T-helper 1 cell treated with Interleukin-12 subunit alpha and Interleukin-12 subunit beta and Interleukin-4 antibody, amounts not matched to agents 30 μg/mL and 1 μg/mL, for 36 hours (primary cell): Measurements from ENCODE around the gene SYT7.

Experiments
- H3K27ac Mint-ChIP-seq: one replicate; pipeline ENCODE4 v1.8.0; 2021; ENCODE audit warnings: mild to moderate bottlenecking, mixed read lengths
- H3K27me3 Mint-ChIP-seq: one replicate; pipeline ENCODE4 v1.8.0; 2021; ENCODE audit warnings: low read depth, mixed read lengths
- H3K36me3 Mint-ChIP-seq: one replicate; pipeline ENCODE4 v1.8.0; 2021; ENCODE audit warnings: low read depth, mixed read lengths
- H3K4me1 Mint-ChIP-seq: one replicate; pipeline ENCODE4 v1.8.0; 2021; ENCODE audit warnings: low read depth, mixed read lengths
- H3K4me3 Mint-ChIP-seq: one replicate; pipeline ENCODE4 v1.8.0; 2021; ENCODE audit warnings: mild to moderate bottlenecking, moderate library complexity, mixed read lengths
- H3K9me3 Mint-ChIP-seq: one replicate; pipeline ENCODE4 v1.8.0; 2021; ENCODE audit warnings: mixed read lengths

Gene SYT7

GRCh38 chr11:61545341-61545740 is 35.5 kb downstream of the SYT7 start:
- H3K4me3 Mint-ChIP-seq: no peak overlapping the region
- H3K27ac Mint-ChIP-seq: no peak overlapping the region
- no peaks in the 10 kb centered on the region for H3K27me3 Mint-ChIP-seq
- H3K36me3 Mint-ChIP-seq: no peaks in the 10 kb centered on the region
- no peaks in the 10 kb centered on the region for H3K4me1 Mint-ChIP-seq
- H3K9me3 Mint-ChIP-seq: no peaks in the 10 kb centered on the region

DNA sequence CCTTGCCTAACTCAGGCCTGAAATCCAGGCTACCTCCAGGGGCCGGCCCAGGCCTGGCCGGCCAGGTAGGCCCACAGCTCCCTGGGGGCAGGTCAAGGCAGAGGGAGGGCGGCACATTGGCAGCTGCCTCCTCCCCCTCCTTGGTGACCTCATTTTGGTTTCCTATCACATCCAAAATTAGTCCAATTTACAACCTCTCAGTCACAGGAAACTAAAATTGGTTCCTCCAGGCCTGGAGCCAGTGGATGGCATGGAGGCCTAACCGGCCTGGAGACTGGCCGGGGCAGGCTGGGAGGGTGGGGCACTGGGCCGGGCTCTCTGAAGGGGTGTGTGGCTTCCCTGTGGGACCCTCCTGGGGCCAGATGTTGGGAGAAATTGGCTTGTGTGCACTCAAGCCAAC is 36.4 kb downstream of the SYT7 start:
- H3K27ac Mint-ChIP-seq: no peak overlapping the region
- no peaks in the 10 kb centered on the region for H3K4me1 Mint-ChIP-seq
- H3K9me3 Mint-ChIP-seq: no peaks in the 10 kb centered on the region
- no peaks in the 10 kb centered on the region for H3K36me3 Mint-ChIP-seq
- H3K4me3 Mint-ChIP-seq: no peak overlapping the region
- no peaks in the 10 kb centered on the region for H3K27me3 Mint-ChIP-seq

DNA sequence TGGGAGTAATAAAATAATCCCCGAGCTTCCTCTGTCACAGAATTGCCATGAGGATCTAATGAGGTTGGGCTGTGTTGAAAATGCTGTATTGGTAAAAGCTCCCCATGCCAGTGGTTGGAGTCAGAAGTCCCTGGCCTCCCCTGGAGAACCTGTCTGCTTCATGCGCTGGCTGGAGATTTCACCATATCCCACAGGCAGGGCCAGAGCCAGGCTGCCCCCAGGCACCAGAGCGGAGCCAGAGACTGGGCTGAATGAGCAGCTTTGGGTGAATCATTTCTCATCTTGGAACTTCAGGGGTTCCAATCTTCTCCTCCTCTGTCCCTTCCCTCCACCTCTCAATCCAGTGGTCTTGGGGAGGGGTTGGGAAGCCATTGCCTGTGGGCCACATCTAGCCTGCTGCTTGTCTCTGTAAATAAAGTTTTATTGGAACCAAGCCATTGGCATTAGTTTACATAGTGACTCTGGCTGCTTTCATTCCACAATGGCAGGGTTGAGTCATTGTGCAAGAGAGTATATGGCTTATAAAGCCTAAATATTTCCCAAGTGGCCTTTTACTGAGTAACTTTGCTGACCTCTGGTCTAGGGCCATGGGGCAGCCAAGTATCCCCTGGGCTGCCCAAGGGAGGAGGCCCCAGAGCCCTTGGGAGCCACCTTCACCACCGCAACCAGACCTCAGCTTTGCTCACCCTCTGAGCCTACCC is 37.1 kb downstream of the SYT7 start:
- Mint-ChIP-seq H3K9me3 (no peaks in the 10 kb centered on the region), H3K27ac (no peak overlapping the region), H3K36me3 (no peaks in the 10 kb centered on the region), H3K27me3 (no peaks in the 10 kb centered on the region), H3K4me3 (no peak overlapping the region), H3K4me1 (no peaks in the 10 kb centered on the region)

DNA sequence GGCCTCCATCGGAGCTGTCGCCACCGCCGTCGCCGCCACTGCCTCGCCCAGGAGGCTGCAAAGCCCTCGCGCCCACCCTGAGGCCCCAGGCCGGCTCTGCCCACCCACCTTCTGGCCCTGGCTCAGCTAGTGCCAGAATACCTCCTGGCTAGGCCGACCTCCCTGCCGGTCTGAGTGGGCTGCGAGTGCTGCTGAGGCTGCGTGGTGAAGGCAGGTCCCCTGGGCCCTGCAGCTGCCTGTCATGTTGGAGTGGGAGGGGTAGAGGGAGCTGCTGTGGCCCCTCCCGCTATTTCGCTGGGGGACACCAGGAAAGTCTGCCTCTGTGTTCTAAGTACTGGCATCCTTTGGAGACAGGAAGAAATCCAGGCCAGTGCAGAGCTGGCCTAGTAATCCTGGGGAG is 38.2 kb downstream of the SYT7 start:
- H3K27me3 Mint-ChIP-seq: no peaks in the 10 kb centered on the region
- H3K9me3 Mint-ChIP-seq: no peaks in the 10 kb centered on the region
- H3K4me3 Mint-ChIP-seq: no peak overlapping the region
- no peak overlapping the region for H3K27ac Mint-ChIP-seq
- no peaks in the 10 kb centered on the region for H3K36me3 Mint-ChIP-seq
- no peaks in the 10 kb centered on the region for H3K4me1 Mint-ChIP-seq

- Mint-ChIP-seq H3K9me3 (no peaks in the 10 kb centered on the region), H3K4me1 (no peaks in the 10 kb centered on the region), H3K27ac (no peak overlapping the region), H3K36me3 (no peaks in the 10 kb centered on the region), H3K4me3 (no peak overlapping the region), H3K27me3 (no peaks in the 10 kb centered on the region)
Observed at GRCh38 chr11:61542024-61542461, 38.8 kb downstream of the SYT7 start.

- Mint-ChIP-seq H3K27me3 (no peaks in the 10 kb centered on the region), H3K27ac (no peak overlapping the region), H3K36me3 (no peaks in the 10 kb centered on the region), H3K9me3 (no peaks in the 10 kb centered on the region), H3K4me1 (no peaks in the 10 kb centered on the region), H3K4me3 (no peak overlapping the region)
Observed at GRCh38 chr11:61541598-61541997, 39.3 kb downstream of the SYT7 start.

DNA sequence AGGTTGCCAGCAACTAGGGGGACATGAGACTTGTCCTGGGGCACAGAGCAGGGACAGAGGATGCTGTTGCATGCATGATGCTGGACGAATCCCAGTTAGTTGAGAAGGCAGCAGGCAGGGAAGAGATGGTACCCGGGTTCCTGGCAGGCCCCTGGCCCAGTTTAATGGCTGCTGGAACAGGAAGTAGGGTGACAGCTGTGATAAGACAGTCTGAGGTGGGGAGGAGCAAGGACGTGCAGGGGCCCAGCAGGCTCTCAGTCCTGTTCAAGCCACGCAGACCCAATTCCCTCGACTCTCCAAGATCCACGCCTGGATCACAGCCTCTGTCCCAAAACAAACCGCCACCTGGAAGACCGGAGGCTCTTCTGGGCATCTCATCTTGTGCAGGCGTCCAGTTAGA is 40.3 kb downstream of the SYT7 start:
- Mint-ChIP-seq H3K27me3 (no peaks in the 10 kb centered on the region), H3K36me3 (no peaks in the 10 kb centered on the region), H3K4me1 (no peaks in the 10 kb centered on the region), H3K9me3 (no peaks in the 10 kb centered on the region), H3K4me3 (no peak overlapping the region), H3K27ac (no peak overlapping the region)

DNA sequence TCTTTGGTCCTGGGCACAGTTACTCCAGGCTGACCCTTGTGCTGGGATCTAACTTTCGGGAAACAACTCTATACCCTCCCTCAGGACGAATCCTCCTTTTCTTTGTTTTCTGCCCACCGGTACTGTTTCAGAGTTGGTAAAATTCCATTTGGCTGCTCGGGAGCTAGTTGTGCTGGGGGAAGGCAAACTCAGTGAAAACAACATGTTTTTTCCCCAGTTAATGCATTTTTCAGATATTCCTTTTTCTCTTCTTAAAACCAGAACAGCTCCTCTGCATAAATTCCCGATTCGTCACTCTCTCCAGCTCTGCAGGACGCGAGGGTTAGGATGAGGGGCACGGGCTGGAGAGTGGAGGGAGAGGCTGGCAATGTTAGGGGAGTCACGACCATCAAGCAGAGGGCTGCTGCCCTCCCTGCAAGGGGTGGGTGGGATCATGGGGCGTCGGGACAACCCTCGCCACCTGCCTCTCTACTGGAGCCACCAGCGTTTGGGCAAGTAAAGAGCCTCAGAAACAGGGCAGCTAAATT is 41.0 kb downstream of the SYT7 start:
- no peaks in the 10 kb centered on the region for H3K36me3 Mint-ChIP-seq
- H3K4me3 Mint-ChIP-seq: no peak overlapping the region
- H3K27me3 Mint-ChIP-seq: no peaks in the 10 kb centered on the region
- H3K27ac Mint-ChIP-seq: no peak overlapping the region
- no peaks in the 10 kb centered on the region for H3K9me3 Mint-ChIP-seq
- no peaks in the 10 kb centered on the region for H3K4me1 Mint-ChIP-seq

DNA sequence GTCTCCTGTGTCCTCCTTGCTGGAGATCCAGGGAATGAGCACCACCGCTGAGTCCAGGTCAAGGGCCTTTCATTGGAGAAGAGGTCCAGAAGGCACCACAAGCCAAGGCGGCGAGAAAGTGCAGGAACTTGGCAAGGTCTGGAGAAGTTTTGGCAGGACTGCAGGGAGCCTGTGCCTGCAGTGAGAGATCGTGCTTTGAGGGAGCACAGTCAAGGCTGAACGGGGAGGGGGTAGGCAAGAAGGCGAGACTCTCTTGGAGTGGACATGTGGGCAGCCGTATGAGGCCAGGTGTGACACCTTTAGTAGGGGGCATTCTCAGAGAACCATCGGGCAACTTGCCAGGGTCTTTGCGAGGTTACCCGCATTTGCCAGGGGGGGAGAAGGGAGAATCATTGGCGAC is 41.9 kb downstream of the SYT7 start:
- Mint-ChIP-seq H3K4me1 (no peaks in the 10 kb centered on the region), H3K27ac (no peak overlapping the region), H3K4me3 (no peak overlapping the region), H3K9me3 (no peaks in the 10 kb centered on the region), H3K36me3 (no peaks in the 10 kb centered on the region), H3K27me3 (no peaks in the 10 kb centered on the region)

- Mint-ChIP-seq H3K9me3 (no peaks in the 10 kb centered on the region), H3K27me3 (no peaks in the 10 kb centered on the region), H3K4me3 (no peak overlapping the region), H3K36me3 (no peaks in the 10 kb centered on the region), H3K27ac (no peak overlapping the region), H3K4me1 (no peaks in the 10 kb centered on the region)
Observed at GRCh38 chr11:61538636-61538961, 42.3 kb downstream of the SYT7 start.

DNA sequence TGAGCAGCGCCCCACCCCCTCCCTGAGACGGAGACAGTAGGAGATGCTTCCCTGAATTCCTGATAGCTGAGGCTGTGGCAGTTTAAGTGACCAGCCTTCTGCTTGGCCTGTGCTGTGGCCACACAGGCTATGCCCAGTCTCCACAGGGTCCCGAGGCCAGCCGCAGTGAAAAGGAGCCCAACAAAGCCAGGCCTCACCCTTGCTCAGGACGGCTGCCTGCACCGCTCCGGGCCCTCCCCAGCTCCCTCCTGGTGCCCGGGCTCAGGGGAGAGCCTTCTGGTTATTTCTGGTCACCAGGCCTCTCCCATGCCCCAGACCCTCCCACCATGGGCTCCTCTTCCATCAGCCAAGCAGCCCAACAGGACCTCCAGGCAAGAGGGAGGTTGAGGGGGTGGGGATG is 43.5 kb downstream of the SYT7 start:
- H3K27me3 Mint-ChIP-seq: no peaks in the 10 kb centered on the region
- H3K9me3 Mint-ChIP-seq: no peaks in the 10 kb centered on the region
- H3K4me1 Mint-ChIP-seq: no peaks in the 10 kb centered on the region
- no peak overlapping the region for H3K27ac Mint-ChIP-seq
- H3K36me3 Mint-ChIP-seq: no peaks in the 10 kb centered on the region
- no peak overlapping the region for H3K4me3 Mint-ChIP-seq

GRCh38 chr11:61536676-61537270 is 44.1 kb downstream of the SYT7 start:
- Mint-ChIP-seq H3K36me3 (no peaks in the 10 kb centered on the region), H3K9me3 (no peaks in the 10 kb centered on the region)

DNA sequence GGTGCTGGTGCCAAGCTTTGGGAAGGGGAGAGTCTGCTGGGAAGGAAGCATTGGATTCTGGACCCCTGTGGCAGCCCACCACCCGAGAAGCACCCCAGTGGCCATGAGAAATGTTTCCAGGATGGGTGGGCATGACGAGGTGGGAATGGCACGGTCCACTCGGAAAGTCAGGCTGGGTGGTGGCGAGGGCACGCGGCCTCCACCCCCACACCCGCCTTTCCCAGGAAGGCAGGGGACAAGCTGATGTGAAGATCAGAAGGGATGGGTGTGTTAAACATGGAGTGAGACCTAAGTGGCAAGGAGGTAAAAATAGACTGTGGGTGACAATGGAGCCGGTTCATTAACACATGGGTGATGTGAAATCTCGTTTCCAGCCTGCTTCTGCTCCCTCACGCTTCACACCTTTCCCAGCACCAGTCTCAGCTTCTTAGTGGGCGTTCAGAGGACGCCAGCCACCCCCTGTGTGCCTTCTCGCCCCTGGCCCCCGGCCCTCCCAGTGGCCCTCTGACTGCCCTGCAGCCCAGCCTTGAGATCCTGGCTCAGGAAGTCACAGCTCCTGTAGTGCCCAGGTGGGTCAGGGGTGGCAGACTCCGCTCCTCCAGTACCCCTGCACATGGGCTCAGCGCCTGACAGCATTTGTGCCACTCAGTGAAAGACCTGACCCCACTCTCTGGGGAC is 44.7 kb downstream of the SYT7 start:
- H3K27ac Mint-ChIP-seq: no peak overlapping the region
- no peaks in the 10 kb centered on the region for H3K27me3 Mint-ChIP-seq
- no peaks in the 10 kb centered on the region for H3K9me3 Mint-ChIP-seq
- no peaks in the 10 kb centered on the region for H3K4me1 Mint-ChIP-seq
- no peak overlapping the region for H3K4me3 Mint-ChIP-seq
- H3K36me3 Mint-ChIP-seq: no peaks in the 10 kb centered on the region

More at GRCh38 chr11:61536676-61537270, 44.1 kb downstream of the SYT7 start:
- Mint-ChIP-seq H3K27ac (no peak overlapping the region), H3K27me3 (no peaks in the 10 kb centered on the region), H3K4me1 (no peaks in the 10 kb centered on the region), H3K4me3 (no peak overlapping the region)

GRCh38 chr11:61534933-61535839 is 45.7 kb downstream of the SYT7 start:
- Mint-ChIP-seq H3K27ac (no peak overlapping the region), H3K36me3 (no peaks in the 10 kb centered on the region), H3K27me3 (no peaks in the 10 kb centered on the region), H3K9me3 (no peaks in the 10 kb centered on the region), H3K4me1 (no peaks in the 10 kb centered on the region), H3K4me3 (no peak overlapping the region)
